T-helper 2 cell (primary cell): ENCODE measurements around the gene SSH3.
"Not testable (repeated sequence)": the region's sequence is repeated elsewhere in the genome, so short reads cannot be mapped to it uniquely, and the experiment has no call there.

Experiments used
- DNase-seq, 5 experiments: peaks; one replicate each; pipeline versions ENCODE4 v3.0.0 to v3.0.0-alpha.2; 2012 to 2022

The SSH3 gene

DNA sequence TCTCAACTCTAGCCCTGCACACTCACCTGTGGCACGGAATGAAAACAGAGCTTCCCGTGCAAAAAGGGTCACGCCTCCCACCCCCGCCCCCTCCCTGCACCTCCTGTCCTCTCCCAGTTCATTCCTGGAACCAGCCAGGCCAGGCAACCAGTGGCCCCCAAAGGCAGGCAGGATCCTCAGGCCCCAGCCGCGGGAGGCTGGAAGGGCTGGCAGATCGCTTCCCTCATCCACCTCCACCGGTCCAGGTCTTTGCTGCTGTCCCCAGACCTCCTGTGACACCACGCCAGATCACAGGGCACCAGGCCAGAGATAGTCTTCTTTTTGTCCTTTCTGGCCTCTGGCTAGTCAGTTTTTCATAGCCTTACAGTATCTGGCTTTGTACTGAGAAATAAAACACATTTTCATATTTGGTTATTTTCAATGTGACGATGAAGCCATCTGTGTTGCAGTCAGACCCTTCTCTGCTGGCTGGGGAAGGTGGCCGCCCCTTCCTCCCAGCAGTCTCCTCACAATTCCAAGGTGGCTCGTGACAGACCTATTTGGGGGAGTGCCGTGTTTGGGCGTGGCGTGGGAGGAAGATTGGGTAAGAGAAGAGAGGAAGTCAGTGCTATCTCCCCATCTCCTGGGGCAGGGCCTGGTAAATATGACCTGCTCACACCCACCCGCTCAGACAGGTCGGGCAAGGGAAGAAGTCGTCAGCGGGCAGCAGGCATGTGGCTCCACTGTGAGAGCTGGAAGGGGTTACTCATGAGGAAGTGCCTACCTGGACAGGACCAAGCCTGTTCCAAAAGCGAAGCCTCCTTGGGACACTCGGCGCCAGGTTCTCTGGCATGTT is 9.1 kb downstream of the SSH3 start:
- peak in 3 of 5 experiments; percentile 38 to 76 (median 53) for DNase-seq

DNA sequence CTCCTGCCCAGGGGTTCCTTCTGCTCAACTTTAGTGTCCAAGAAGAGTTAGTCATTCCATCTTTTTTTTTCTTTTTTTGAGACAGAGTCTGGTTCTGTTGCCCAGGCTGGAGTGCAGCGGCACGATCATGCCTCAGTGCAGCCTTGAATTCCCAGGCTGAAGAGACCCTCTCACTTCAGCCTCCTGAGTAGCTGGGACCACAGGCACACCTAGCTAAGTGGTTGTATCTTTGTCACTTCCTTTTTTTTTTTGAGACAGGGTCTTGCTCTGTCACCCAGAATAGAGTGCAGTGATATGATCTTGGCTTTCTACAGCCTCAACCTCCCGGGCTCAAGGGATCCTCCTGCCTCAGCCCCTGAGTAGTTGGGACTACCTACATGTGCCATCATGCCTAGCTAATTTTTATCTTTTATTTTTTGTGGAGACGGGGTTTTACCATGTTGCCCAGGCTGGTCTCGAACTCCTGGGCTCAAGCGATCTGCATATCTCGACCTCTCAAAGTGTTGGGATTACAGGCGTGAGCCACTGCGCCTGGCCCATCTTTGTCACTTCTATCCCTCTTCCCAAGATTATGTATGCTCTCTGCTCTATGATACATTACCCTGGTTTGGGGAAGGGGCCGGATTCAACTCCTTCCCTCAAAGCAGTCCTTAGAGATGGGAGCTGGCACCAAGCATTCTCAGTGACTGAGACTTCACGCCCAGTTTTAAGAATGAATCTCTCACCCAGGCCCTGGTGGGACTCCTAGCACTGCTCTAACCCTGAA is 10.0 kb downstream of the SSH3 start:
- no peak for DNase-seq

DNA sequence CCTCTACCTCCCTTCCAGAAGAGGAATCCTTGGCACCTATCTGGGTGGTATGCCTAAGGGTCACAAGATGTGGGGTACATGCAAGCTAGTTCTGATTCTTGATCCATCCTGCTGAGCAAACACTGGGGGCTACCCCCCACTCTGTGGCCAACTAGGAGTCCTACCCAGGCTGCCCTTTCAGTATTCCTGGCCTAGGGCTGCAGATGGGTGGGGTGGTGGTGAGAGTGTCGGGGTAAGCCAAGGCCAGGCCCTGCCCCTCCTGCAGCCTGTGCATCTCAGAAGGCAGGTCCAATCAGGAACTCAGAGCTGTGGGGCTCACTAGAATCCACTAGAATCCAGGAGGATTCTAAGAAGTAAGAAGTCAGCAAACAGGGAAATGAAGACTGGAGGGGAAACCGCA is 10.9 kb downstream of the SSH3 start:
- no peak for DNase-seq

DNA sequence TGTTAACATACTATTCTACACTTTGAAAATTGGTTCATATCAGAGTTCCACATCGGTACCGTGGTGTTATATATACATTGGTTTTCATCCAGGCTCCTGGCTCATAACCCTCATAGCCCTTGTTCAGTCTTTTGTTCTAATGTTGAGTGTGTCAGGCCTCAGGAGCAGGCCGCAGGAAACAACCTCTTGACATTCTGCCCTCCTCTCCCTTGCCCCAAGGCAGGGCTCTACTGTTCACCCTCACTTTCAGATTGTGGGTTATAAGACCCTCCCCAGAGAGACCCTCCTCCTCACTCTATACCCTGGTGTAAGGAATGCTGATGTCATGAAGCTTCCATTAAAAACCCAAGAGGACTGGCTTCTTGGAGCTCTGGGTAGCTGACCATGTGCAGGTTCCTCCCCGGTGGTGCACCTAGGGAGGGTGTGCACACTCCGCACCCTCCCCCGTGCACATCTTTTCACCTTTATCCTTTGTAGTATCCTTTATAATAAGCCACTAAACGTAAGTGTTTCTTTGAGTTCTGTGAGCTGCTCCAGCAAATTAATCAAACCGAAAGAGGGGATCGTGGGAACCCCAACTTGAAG is 12.1 kb downstream of the SSH3 start:
- DNase-seq = no peak

DNA sequence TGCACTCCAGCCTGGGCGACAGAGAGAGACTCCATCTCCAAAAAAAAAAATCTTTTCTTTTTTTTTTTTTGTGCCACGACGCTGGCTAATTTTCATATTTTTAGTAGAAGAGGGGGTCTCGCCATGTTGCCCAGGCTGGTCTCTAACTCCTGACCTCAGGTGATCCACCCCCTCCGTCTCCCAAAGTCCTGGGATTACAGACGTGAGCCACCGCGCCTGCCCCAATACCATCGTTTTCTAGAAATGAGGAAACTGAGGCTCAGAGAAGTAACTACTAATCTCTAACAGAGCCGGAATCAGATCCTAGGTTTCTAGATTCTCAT is 13.5 kb downstream of the SSH3 start:
- DNase-seq = no peak

DNA sequence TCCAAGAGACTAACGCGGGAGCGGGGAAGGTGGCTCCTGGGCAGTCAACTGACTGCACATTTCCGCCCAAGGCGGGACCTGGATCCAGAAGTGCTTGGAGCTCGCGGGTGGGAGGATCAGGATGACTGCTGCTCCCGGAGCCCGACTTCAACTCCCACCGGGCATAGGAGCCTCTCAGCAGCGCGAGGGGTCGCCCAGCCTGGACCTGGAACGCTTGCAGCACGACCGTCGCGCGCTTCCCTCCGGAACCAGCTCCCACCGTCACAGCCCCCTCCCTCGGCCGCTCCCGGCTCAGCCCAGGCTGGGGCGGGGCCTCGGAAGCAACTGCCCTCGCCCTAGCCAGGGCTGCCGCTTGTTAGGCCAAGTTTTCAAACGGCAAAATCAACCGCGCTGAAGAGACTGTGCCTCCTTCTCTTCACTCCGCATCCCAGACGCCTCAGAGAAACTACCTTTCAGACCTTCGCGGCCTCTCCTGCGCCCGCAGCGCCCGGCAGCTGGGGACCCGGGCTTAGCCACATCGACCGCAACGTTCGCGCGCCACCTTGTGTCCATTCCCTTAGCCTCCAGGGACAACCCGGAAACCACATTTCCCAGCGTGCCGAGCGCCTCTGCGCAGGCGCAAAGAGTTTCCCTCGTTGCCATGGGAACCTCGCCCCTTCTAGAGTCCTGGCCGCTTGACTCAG is 14.0 kb downstream of the SSH3 start:
- peak; percentile 94 to 97 (median 96) for DNase-seq

DNA sequence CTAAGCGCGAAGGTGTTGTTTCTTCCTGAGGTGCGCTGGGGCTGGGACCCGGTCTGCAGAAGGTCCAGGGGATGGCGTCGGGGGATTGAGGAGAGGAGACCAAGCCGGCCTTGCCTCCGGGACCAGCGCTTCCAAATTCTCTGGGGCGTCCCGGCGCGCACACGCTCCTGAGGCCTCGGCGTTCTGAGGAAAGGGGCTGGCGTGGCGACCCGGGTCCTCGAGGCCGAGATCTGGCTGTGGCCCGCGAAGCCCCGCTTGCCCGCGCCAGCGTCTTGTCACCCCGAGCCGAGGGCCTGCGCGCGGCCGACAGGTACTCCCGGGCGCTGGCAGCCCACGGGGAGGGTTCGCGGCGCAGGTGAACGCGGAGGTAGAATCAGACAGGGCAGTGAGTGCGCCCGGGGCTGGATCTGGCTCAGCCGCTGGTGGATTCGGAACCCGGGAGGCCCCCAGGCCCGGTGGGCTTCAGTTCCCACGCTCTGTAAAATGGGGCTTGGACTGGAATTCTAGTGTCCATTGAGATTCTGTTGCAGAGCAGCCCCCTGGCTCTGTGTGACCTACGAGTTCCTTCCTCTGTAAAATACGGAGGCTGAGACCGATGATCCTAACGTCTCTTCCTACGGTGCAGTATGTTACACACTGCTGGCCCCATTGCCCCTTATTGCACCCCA is 14.7 kb downstream of the SSH3 start:
- DNase-seq = peak in 1 of 5 experiments; percentile 30

DNA sequence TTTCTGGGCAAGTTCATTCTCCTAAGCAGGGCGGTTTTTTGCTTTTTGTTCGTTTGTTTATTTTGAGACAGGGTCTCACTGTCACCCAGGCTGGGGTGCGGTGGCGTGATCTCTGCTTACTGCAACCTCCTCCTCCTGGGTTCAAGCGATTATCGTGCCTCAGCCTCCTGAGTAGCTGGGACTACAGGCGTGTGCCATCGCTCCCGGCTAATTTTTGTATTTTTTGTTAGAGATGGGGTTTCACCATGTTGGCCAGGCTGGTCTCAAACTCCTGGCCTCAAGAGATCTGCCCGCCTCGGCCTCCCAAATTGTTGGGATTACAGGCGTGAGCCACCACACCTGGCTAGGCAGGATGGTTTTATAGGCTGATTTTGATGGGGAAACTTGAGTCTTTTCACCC is 15.5 kb downstream of the SSH3 start:
- DNase-seq = not testable (repeated sequence)

DNA sequence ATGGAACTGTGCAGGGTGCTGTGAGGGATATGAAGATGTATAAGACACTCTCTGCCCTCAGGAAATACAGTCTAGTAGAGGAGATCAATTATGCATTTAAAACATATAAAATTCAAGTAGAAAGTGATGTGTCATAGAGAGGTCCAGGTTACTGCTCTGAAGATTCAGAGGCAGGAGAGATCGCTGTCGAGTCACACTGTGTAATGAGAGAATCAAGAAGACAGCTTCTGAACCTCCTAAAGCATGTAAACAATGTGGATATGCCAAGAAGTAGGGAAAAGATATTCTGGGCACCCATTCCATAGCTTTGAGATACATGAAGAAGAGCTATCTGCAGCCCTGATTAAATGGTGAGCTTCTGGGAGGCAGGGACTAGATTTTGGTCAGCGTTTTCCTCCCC is 16.7 kb downstream of the SSH3 start:
- DNase-seq = no peak

DNA sequence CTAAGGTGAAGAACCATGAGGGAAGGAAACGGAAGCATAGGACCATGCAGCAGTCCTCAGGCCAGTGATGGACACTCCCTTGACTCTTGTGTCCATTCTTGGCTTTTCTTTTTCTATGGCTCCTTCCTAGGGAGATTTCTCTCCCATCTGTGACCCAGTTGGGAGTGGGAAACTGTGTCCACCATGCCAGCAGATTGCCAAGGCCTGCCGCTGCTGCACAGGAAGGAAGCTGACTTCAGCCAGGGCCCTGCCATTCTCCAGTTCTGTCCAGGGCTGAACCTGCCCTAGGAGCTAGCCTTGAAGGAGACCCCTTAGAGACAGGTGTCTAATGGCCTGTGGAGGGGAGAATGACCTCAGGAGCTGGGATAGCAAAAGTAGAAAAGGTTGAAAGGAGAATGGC is 17.4 kb downstream of the SSH3 start:
- no peak for DNase-seq

DNA sequence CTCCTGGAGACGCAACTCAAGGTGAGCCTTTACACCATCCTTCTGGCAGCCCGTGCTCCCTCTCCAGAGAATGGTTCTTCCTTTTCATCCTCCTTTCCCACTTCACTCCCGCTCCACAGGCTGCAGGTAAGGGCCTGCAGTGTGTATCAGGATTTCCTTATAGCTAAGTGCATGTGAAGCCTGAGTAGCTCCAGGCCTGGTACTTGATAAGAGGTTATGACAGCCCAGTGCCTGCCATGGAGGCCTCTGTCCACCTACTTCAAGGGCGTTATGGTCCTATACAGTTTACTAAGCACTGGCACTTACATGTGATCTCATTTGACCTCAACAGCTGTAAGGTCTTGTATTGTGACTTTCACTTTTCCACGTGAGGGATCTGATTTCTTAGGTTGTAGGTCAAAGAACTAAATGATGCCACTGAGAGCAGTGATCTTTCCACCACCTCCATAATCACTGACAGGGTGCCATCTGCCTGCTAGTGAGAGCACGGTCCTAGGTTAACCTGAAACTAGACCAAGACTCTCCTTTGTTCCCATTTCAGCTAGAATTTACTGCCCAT is 18.1 kb downstream of the SSH3 start:
- DNase-seq = no peak

DNA sequence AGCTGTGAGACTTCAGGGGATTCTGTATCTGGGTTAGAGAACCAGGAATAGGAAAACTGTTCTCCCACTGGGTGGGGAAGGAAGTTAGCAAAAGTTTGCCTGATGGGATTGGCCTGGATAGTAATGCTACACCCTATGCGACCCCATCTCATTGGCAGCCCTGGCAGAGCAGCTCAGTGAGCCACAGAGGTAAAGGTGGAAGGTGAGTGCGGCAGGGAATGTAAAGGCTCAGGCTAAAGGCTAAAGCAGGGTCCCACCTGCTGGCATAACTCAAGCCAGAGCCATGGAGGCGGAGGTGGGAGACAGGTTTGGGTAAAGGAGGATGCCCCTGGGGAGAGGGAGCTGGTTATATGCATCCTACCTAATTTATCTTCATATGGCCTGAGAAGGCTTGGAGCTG is 18.7 kb downstream of the SSH3 start:
- DNase-seq = no peak

DNA sequence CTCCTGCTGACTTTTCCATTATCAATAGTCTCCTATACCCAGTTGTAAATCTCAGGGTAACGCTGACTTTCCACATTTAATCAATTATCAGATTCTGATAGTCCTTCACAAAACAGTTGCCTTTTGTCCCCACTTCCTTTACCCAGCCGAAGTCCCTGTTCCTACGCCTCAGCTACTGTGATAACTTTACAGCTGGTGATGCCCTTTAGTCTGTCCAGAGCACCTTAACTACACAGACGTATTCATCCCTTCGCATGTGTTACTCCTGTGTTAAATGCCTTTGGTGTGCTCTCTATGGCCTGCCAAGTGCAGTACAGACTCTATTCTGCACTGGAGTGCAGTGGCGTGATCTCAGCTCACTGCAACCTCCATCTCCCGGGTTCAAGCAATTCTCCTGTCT is 20.2 kb downstream of the SSH3 start:
- no peak for DNase-seq

DNA sequence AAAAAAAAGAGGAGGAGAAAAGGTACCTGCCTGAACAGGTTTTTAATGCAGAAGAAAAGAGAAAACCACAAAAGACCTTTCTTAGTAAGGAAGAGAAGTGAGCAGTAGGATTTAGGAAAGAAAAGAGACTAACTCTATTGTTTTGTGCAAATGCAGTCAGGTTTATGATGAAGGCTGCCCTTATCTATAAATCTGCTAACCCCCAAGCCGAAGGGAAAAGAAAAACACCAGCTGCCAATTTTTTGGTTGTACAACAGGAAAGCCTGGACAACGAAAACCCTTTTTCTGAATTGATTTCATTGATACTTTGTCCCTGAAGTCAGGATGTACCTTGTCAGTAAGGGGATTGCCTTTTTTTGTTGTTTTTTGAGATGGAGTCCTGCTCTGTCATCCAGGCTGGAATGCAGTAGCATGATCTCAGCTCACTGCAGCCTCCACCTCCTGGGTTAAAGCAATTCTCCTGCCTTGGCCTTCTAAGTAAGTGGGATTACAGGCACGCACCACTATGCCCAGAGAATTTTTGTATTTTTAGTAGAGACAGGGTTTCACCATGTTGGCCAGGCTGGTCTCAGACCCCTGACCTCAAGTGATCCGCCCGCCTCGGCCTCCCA is 28.9 kb downstream of the SSH3 start:
- DNase-seq = no peak

DNA sequence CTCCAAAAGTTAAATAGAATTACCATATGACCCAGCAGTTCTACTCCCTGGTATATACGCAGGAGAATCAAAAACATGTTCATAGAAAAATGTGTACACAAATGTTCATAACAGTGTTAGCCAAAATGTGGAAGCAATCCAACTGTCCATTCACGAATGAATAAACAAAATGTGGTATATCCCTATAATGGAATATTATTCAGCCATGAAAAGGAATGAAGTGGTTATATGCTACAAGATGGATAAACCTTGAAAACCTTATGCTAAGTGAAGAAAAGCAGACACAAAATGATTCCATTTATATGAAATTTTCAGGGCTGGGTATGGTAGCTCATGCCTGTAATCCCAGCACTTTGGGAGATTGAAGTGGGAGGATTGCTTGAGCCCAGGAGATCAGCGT is 33.9 kb downstream of the SSH3 start:
- no peak for DNase-seq

DNA sequence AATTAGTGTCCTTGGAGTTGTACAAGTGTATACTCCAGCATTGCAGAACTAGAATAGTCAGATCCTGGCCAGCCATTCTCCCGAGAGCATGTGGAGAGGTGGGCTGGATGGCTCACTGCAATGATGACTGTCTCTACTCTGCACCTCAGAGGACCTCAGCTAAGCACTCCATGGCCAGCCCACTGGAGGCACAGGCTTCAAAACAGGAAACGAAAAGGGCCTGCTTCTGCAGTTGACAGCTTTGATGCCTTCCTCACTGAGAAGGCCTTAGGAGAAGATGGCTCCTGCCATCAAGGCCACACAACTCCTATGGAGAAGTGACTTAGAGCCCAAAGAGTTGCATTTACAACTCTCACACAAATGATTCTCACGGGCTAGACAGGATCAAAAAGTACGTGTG is 40.9 kb downstream of the SSH3 start:
- DNase-seq = peak in 1 of 5 experiments; percentile 51

DNA sequence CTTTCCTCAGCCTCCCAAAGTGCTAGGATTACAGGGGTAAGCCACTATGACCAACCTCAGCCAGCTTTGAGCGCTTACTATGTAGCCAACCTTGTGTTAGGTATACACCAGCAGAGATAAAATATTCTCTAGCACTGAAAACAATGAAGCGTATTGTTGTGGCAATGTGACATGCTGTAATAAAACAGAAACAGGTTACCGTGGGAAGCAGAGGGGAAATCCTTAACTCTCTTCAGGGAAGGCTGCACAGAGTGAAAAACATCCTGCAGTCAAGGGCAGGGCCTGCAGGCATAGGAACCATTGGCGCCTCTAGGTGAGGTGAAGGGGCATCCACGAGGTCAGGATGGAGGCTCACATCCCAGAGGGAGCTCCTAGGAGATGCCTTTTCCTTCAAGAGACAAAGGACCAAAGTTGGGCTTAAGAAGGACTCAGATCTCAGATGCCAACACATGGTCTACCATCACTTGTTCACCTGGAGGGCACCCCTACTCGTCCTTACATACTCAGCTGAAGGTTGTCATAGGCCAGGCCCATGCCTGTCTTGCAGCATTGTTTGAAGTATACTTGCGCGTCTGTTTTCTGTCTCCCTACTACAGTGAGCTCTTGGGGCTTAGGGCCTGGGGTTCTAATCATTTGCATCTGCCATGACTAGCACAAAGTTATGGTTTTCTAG is 42.1 kb downstream of the SSH3 start:
- DNase-seq = no peak

DNA sequence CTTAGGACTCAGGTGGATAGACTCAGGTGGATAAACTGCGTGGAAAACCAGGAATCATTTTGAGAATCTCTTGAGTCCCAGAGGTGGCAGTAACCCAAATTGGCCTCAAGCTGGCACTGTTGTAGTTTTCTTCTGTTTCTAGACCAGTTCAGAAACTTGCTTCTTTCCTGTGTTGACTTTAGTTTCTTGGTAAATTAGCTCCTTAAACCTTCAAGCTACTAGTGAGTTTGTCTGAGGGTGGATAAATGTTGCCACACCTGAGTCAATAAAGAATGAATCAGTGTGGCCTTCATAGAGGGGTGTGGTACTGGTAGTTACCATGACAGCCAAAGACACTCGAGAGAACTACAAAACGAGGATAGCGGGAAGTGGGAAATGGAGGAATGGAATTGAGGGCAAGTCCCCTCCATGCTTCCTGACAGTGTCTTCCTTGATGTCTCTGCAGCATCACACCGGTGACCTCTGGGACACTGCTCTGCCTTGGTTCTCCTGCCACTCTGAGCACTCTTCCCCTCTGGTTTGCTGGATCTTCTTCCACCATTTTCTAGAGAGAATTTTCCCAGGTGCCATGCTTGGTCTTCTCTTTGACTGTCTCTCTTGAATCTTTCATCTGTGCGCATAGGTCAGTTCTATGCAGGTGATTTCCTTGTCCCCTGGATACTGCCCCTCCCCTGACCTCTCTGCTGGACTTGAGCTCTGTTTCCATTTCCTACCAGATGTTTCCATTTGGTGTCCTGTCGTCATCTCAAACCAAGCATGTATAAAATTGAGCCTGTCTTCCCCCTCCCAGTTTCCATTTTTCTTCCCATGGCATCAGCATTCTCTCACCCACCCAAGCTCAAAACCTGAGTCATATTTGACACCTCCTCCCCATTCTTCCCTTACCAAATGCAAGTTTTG is 42.8 kb downstream of the SSH3 start:
- peak in 1 of 5 experiments; percentile 50 for DNase-seq

DNA sequence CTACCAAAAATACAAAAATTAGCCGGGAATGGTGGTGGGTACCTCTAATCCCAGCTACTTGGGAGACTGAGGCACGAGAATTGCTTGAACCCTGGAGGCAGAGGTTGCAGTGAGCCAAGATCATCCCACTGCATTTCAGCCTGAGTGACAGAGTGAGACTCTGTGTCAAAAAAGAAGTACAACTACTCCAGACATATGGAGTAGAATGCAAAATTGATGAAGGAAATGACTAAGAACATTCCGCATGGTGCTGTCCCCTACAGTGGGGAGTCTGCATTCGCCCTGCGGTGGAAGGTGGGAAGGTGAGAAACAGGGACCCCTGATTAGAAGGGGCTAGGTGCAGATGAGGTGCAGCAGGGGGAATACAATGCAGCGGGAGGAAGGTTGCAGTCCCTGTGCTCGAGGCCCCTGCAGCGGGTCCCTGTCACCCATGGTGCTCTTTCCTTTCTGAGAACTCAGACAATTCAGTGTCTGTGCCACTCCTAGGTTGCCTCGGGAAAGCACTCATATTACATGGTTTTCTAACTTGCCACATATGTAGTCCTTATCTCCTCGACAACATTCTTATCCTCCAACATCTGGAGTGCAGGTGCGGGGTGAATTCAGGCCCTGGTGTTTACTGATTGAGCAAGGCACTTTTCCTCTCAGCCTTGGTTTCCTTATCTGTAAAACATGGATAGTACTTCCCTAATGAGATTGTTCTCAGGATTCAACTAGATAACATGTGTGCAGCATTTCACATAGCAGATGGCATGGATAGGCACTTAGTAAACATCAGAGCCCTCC is 44.8 kb downstream of the SSH3 start:
- no peak for DNase-seq
